Tibial nerve (tissue), 4 donors: Measurements from ENCODE around the gene NT5C1B.

Experiments
- CTCF ChIP-seq, 5 experiments: fragments of 200-600 bp in 3 of 5; fragments of 450-650 bp in 2 of 5; sonication (generic) in 3 of 5; IDR thresholded peaks; one replicate each; pipeline ENCODE4 v1.5.1; 2016 to 2019; ENCODE audit warnings: antibody characterized with exemption in 5 of 5, mild to moderate bottlenecking in 3 of 5, moderate library complexity in 2 of 5
- EP300 ChIP-seq, 2 donors: sonication (generic); formaldehyde crosslinking; IDR thresholded peaks; one replicate each; pipeline ENCODE4 v1.6.1; 2017; ENCODE audit warnings: antibody characterized with exemption in 2 of 2, mild to moderate bottlenecking in 1 of 2
- POLR2A ChIP-seq, 2 donors: fragments of 450-650 bp; IDR thresholded peaks; one replicate each; pipeline ENCODE4 v1.6.1; 2017; ENCODE audit warnings: antibody characterized with exemption in 2 of 2, mild to moderate bottlenecking in 2 of 2, moderate library complexity in 2 of 2

GRCh38 chr2:18518116-18519111 is 71.0 kb downstream of the NT5C1B start:
- no peak for TF ChIP-seq EP300 (IDR thresholded peaks at IDR 0.05)
- no peak for TF ChIP-seq CTCF (IDR thresholded peaks at IDR 0.05)
- no peak for TF ChIP-seq POLR2A (IDR thresholded peaks at IDR 0.05)
